T-helper 1 cell (primary cell): ENCODE data around the gene PRPF31.

Experiments used
- DNase-seq, 5 donors: peaks; one replicate each; pipeline ENCODE4 v3.0.0-alpha.2; 2012 to 2020

Gene PRPF31

DNA sequence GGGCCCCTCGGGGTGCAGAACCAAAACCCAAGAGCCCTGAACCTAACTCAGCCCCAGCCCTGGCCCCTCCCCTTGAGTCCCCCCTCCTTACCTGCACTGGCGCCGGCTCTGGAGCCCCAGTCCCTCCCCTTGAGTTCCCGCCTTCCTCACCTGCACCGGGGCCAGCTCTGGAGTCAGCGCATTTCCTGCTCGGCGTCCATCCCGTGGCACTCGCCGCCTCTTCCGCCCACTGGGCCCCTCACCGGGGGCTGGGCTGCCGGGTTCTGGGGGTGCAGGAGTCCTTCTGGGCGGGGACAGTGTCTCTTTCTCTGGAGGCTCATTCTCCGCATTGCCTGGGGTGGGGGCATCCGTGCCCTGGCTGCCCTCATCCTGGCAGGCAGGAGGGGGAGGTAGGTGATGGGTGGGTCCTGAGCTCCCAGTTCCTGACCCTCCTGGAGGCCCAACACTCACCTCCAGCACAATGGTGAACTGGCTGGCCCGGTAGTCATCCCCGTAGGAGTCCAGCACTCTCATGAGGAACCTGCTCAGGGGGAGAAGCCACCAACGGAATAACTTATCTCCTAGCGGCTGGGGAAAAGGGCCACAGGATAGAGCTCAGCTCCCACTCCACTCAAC lies 7.6 kb upstream of the PRPF31 start:
- DNase-seq = no peak

DNA sequence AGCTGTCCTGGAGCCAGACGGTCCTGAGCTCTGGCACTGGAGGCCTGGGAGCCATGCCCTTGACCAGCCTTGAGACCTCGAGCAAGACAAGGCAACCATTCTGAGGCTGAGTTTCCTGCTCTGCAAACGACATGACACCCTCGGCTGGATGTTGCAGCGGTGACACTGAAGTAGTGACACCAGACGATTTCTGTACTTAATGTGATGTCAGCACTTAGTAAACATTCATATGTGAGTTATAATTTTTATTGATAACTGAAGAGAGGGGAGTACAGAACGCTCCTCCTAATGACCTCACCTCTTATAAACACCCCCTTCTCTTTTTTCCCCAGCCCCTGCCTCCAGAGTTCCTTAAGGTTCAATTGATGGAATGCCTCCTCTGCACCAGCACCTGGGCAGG lies 7.1 kb upstream of the PRPF31 start:
- no peak for DNase-seq

DNA sequence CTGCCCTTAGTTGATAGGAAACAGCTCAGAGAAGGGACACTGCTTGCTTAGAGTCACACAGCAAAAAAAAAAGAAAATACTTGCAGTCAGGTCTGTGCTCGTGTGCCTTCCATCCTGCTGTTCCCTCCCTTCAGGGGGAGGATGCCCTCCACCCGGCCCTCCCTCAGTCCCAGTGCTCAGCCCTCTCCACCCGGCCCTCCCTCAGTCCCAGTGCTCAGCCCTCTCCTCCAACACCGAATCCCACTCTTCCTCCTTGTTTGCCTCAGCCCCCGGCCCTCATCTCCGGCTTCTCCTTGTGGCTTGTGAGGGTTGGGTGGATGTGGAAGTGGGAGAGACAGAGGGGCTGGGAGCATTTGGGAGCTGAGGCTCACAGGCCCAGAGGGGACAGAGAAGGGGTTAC lies 5.9 kb upstream of the PRPF31 start:
- DNase-seq = no peak

DNA sequence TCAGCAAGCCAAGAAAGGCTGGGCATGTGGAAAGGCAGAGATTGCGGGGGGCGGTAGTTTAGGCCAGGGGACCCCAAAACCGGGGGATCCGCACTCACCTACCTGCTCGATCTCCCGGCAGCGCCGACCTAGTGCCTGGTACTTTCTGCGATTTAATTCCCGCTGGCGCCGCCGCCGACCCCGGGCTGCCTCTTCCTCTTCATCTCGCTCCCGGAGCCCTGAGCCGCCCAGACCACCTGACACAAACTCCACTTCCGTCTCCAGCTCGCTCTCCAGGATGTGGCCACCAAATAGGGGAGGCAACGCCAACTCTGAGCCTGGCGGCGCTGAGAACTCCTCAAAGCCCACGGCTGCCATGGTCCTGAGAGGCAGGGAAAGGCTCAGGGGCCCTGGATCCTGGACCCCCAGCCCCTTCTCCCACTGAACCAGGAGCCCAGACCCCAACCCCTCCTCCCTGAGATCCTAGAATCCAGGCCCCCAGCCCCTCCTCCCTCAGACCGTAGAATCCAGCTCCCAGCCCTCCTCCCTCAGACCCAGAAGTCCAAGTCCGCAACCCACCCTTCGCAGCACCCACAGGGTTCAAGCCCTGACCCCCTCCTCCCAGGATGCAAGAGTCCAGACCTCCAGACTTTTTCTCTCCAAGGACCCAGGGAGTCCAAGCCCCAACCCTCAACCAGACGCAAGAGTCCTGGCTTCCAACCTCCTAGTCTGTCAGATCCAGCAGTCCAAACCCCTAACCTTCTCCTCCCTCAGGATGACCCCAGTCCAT lies 1.0 kb upstream of the PRPF31 start:
- peak in 3 of 5 donors; percentile 41 to 66 (median 46) for DNase-seq

DNA sequence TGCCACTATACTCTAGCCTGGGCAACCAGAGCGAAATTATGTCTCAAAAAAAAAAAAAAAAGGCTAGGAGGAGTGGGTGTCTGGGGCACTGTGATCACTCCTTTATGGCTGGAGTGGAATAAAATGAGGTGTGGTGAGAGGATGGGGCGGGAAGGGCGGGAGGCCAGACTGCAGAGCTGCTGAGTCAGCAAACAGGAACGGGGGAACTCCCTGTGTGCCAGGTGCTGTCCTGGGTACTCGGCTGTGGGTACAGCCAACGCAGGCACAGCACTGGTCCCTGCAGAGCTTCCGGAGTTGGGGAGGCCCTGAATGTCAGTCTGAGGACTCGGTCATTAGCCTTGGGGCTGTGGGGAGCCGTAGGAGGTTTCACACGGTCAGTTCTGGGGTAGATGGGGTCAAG lies 5.7 kb downstream of the PRPF31 start:
- no peak for DNase-seq

DNA sequence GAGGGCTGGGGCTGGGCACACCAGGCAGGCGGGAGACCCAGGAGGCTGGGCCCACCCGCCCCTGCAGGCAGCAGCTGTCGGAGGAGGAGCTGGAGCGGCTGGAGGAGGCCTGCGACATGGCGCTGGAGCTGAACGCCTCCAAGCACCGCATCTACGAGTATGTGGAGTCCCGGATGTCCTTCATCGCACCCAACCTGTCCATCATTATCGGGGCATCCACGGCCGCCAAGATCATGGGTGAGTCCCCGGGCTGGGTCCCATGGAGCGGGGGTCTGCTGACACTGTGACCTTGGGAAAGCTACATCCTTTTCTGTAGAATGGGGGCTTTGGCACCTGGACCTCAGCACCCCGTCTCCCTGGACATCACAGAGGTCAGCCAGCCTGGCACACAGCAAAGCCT lies 8.1 kb downstream of the PRPF31 start:
- DNase-seq = no peak

DNA sequence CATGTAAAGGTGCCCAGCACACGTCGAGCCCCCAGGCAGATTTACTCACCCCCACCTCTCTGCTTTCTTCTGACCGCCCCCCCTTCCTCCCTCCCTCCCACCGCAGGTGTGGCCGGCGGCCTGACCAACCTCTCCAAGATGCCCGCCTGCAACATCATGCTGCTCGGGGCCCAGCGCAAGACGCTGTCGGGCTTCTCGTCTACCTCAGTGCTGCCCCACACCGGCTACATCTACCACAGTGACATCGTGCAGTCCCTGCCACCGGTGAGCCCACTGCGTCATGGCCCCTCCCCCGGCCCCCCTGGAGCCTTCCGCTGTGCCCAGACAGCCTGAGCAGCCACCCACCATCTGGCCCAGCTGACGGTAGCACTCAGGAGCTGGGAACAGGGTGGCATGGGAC lies 8.8 kb downstream of the PRPF31 start:
- no peak for DNase-seq

DNA sequence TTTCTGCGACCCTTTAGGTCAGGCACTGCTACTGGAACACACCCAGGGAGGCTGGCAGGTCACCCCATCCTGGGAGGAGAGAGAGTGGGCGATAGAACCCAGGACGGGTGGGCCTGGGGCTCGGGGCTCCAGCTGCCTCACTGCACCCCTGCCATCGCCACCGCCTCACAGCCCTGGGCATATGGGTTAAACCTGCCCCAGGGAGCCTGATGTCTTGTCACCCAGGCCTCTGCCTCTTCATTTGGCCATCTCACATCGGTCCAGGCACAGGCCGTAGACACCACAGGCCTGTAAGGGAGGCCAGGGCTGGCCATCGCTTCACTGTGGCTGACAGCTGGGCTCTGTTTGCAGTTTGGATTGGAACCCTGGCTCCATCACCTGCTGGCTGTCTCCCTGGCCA lies 10.2 kb downstream of the PRPF31 start:
- no peak for DNase-seq

DNA sequence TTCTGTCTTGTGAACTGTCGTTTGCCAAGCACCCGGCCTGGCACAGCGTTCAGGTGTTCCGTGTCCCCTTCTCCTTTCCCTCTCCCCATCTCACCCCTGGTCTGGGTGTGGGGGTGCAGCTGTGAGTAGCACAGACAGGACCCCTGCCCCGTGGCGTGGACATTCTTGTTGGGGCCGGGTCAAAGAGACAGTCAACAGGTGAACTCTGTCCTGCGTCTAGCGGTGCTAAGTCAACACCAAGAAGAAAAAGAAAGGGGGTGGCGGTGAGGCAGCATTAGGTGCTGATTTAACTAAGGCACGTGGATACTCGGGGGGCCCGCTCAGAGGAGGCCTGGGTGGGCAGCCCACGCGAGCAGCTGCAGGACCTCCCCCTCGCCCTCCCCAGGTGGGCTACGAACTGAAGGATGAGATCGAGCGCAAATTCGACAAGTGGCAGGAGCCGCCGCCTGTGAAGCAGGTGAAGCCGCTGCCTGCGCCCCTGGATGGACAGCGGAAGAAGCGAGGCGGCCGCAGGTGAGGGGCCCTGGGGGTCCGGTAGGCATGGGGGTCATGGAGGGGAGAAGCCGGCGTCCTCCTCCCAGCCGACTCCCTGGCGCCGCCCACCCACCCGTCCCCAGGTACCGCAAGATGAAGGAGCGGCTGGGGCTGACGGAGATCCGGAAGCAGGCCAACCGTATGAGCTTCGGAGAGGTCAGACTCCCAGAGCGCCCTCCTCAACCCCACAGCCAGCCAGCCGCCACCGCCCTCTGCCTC lies 12.3 kb downstream of the PRPF31 start:
- no peak for DNase-seq

DNA sequence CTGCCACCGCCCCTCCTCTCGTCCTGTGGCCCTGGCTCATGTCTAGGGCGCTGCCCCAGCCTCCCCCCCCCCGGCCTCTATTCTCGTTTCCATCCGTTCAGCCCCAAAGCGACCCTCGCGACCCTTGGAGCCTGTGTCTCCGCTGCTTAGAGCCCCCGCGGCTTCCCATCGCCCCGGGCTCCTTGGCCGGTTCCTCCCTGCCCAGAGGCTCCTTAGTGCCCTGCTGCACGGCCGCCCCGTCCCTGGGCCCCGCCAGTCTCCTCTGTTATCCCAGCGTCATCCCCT lies 12.8 kb downstream of the PRPF31 start:
- no peak for DNase-seq

DNA sequence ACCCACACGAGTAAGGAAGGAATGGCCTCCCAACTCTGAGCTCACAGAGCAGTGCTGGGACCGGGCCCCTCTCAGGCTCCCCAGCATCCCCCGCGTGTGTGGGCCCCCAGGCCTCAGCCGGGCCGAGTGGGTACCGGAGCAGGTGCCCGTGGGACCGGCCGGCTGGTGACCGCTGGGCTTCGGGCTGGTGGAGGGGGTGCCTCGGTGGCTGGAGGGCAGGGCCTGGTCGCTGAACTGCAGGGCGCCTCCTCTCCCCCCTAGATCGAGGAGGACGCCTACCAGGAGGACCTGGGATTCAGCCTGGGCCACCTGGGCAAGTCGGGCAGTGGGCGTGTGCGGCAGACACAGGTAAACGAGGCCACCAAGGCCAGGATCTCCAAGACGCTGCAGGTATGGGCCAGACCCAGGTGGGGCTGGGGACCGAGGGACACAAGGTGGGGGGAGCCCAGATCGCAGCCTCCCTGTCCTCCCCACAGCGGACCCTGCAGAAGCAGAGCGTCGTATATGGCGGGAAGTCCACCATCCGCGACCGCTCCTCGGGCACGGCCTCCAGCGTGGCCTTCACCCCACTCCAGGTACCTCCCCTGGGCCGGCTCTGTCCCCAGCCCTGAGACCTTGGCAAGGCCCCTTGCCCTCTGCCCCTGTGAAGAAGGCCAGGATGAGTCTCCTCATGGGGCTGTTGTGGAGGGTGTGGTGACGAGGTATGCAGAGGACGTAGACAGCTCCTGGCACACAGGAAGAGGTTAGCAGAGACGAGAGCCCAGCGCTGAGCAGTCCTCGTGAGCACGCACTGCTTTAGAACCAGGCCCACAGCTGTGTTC lies 13.5 kb downstream of the PRPF31 start:
- no peak for DNase-seq

DNA sequence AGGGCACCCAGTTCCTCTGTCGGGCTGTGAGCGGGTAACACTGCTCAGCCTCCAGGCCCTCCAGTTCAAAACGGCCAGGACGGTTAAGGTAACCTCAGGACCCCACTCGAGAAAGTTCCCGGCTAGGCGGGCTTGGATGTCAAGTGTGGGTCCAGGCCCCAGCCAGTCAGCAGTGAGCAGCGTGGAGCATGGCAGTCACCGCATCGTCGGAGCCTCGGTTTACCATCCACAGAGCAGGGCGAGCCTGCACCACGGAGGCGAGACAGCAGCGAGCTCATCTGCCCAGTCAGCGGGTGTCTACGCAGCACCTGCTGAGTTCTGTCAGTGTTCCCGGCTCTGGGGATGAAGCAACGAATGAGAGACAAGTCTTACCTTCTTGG lies 14.1 kb downstream of the PRPF31 start:
- no peak for DNase-seq

DNA sequence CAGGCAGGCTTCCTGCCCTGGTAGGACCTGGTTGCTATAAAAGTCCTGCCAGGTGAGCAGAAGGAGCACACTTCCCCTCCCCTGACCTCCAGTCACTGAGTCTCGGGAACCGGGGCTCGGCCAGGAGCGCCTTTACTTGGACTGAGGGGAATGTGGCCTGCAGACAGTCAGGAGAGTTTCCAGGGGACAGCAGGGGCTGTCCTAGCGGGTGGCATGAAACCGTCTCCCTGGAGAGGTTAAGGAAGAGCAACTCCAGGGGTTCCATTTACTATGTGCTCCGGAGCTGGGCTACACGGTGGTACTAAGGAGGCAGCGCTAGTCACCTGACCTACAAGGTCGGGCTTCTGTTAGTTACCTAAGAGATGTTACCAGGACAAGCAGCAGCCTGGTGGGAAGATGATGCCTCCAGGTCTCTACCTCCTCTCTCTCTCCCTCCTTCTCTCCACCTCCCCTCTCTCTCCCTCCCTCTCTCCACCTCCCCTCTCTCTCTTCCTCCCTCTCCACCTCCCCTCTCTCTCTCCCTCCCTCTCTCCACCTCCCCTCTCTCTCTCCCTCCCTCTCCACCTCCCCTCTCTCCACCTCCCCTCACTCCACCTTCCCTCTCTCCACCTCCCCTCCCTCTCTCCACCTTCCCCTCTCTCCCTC lies 17.9 kb downstream of the PRPF31 start:
- DNase-seq = peak in 1 of 5 donors; percentile 52

DNA sequence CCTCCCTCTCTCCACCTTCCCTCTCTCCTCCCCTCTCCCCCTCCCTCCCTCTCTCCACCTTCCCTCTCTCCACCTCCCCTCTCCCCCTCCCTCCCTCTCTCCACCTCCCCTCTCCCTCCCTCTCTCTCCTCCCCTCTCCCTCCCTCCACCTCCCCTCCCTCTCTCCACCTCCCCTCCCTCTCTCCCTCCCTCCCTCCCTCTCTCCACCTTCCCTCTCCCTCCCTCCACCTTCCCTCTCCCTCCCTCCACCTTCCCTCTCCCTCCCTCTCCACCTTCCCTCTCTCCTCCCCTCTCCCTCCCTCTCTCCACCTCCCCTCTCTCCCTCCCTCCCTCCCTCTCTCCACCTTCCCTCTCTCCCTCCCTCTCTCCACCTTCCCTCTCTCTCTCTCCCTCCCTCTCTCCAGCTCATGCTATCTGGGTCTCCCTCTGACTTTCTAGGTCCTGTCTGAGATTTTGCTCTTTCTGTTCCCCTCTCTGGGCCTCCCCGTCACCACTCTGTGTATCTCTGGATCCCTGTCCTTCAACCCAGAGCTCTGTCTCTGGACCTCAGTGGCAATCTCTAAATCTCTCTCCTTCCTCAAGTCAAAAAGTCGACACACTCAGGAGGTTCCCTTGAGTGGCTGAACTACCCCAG lies 18.5 kb downstream of the PRPF31 start:
- DNase-seq = no peak

DNA sequence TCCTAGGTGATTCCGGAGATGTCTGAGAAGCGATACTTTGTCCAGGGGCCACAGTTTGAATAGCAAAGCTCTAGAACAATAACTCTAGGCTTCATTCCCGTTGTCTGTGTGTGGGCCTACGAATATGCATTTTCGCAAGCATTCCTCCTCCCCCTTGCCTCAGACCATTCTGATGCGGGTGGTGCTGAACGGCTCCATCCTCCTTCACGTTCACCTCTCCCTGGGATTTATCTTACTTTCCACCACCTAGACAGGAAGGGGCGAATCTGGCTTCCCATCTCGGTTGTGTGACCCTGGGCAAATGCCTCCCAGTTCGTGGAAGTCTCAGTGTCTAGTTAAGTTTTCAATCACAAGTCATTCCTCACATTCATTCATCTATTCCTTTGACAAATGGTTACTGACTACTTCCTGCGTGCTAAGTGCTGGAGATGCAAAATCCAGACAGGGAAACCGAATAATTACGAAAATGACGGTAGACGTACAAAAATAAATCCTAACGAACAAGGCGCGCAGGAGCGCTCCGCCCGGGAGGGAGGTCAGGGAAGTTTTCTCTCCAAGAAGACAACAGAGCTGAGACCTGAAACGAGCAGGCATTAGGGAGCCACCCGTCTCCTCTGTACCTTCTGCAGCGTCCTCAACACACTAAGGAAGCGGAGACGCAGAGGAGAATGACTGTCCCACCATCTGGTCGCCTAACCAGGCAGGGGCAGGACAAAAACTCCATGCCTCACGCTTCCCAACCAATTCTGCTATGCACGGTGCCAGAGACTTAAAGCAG lies 20.7 kb downstream of the PRPF31 start:
- DNase-seq = peak in 1 of 5 donors; percentile 8

DNA sequence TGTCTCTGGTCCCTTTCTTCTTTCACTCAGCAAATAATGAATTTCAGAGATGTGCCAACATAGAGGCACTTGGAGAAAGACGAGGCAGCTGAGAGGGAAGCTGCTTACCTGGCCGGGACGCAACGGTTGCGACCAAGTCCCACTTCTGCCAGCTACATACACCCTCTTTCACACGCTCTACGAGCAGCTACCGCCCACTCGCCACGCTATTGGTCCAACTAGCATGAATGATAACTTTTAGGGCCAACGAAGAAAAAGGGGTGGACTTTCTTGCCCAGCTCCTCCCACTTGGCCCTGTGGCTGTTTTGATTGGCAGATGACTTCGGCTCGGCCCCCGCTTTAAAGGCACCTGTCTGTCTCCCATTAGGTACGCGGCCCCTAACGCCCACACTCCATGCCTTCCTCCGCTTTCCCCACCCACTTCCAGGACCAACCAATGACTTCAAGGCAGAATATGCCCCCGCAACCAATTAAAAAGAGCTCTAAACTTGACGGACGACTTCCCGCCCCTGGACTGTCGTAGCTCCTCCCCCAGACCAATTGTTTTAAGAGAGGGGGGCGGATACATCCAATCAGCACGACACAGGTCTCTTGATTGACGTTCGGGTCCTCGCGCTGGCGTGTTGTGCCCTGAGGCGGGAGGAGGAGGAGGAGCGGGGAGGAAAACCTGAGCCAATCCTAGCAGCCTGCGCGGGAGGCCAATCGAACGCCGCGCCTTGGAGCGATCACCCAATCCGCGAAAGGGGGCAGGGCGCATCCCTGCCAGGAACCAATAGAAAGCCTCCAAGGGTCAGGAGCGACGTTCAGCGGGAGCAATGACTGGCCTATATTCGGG lies 21.5 kb downstream of the PRPF31 start:
- peak; percentile 99 to 100 (median 99) for DNase-seq

DNA sequence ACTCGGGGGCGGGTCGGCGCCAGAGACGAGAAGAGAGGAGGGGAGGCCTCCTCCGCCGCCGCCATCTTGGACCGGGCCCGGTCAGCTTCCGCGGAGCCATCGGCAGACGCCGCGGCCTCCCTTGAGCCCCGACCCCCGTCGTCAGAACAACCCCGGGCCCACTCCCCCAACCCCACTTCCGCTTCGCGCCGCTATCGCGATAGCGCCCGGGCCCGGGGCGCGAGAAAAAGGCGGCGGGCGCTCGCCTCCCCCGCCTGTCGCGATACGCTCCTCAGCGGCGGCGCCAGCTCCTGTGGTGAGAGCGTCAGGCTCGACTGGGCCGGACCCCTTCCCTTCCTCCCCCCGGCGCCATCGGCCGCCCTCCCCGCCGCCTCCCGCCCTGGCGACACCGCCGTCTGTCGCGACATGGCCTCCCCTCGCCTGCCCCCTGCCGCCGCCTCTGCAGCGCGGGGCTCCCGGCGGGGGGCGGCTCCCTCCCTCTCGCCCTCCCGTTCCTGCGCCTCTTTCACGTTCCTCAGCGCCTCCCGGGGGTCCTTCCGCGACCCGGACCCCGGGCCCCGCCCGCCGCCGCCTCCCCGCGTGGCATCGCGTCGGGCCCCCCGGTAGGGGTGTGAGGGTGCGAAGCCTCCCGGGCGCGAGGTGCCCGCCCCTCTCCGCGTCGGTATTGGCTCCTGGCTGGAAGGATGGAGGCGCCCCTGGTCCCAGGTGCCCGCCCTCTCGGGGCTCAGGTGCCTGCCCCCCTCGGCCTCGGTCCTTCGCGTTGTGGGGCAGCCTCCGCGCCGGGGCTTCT lies 22.3 kb downstream of the PRPF31 start, which contains the start of gene CNOT3:
CNOT3 (plus strand) TSS at position 64 of the 790 bp plus-strand sequence. CDS start 5,217 bp downstream, outside the sequence.
- DNase-seq = peak in 4 of 5 donors; percentile 25 to 43 (median 30)

DNA sequence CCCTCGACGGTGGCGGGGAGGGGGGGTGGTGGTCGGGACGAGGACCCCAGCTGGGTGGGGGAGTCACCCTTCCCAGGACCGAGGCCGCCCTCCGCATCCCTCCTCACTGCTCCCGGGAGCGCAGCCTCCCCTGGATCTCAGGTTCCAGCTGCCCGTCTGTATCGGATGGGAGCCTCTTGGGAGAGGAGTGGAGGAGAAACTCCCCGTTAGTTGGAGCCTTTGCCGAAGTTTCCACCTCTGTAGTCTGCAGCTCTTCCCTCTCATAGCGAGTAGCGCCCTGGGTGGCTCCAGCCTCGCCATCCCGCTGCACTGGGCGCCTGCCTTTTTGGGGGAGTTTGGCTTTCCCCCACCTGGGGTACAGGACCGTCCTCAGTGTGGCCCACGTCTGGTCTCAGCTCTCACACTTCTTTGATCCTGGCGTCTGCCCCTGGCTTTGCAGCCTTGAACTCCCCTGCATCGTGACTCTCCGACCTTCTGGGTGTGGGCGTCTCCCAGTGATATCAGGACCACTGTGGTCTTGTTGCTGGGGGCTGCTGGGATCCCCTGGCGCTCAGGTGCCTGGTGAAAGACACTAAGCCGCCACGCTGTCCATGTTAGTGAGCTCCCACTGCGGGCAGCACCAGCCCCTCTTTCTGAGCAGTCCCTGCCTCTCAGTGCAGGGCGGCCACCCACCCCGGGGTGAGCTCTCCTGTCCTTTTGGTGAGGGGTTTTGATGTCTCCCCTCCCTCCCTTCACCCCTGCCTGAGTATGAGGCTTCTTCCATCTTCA lies 23.1 kb downstream of the PRPF31 start:
- no peak for DNase-seq

DNA sequence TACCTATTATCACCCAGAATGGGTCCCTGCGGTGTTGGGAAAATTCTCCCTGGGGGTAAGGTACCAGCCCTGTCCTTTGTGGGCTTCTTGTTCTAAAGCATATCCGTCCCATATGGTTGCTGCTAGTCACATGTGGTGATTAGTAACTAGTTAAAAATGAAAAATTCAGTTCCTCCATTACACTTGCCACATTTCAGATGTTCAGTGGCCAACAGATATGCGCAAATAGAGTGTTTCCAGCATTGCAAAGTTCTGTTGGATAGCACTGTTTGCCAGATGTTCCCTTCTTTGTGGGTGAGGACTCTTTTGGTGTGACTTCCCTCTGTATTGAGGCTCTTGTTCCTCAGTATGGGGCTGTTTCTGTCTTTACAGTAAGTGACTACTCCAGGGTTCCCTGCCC lies 25.8 kb downstream of the PRPF31 start:
- DNase-seq = no peak
